HCT116 (cell line): Measurements from ENCODE around the gene PSTPIP1. TPM values are rescaled to one million over a fixed set of nuclear protein-coding genes. Genes with fewer than 3 reads are reported as not detected.

Source experiments
- ATAC-seq: fragments of 200-7000 bp; cut with Tn5 transposase; 2 replicates; pipeline ENCODE4 v1.9.1; 2020; ENCODE audit warnings: mild to moderate bottlenecking, moderate library complexity
- BruUV-seq: library from RNA; stranded (reverse); fragments of 400-500 nt; replicated peaks from 2 replicates; lab custom pipeline; 2021; lab: Mats Ljungman, UMichigan
- CTCF ChIA-PET: fragments of 300-600 bp; sonication (Branson Sonifier 250); formaldehyde crosslinking; loops from one replicate; lab custom pipeline; 2021; ENCODE audit warnings: antibody characterized with exemption; lab: Charles Lee
- POLR2A ChIA-PET: fragments of 300-600, 350-600 bp; sonication (Branson Sonifier 250); formaldehyde crosslinking; loops from one replicate; lab custom pipeline; 2021; ENCODE audit warnings: antibody characterized with exemption; lab: Charles Lee
- RAD21 ChIA-PET, 2 experiments: fragments of 300-600 bp; sonication (Branson Sonifier 250); formaldehyde crosslinking; loops; one replicate each; lab custom pipeline; 2023; ENCODE audit warnings: low total read pairs in 2 of 2; ENCODE audit not compliant: uncharacterized antibody in 2 of 2, unreplicated experiment in 2 of 2, low non-redundant PET in 1 of 2; lab: Charles Lee
- DNase-seq: peaks from one replicate; pipeline ENCODE4 v3.0.0-alpha.2; 2010; ENCODE audit warnings: low read depth, low spot score
- H2AFZ ChIP-seq: fragments of 200-600 bp; shearing (Covaris generic), sonication (generic); 2 replicates; pipeline ENCODE4 v1.6.1; 2017; ENCODE audit warnings: low read depth, mixed run types, mixed read lengths, antibody characterized with exemption, low read length; ENCODE audit not compliant: poor library complexity, severe bottlenecking
- H3K27ac ChIP-seq: 2 replicates; pipeline ENCODE4 v1.5.1; 2012; ENCODE audit warnings: low read depth, low read length
- H3K27me3 ChIP-seq: fragments of 200-600 bp; sonication (generic); 2 replicates; pipeline ENCODE4 v1.6.1; 2016; ENCODE audit warnings: mixed run types, low read length, mixed read lengths; ENCODE audit not compliant: insufficient read depth
- H3K36me3 ChIP-seq, 2 experiments: fragments of 200-500 bp in 1 of 2; fragments of 200-600 bp in 1 of 2; sonication (Bioruptor generic) in 1 of 2; sonication (generic) in 1 of 2; 2 replicates each; pipeline versions ENCODE4 v1.5.1 to v1.6.1; 2014 to 2016; ENCODE audit warnings: low read length in 2 of 2, inconsistent platforms in 1 of 2, mixed read lengths in 1 of 2, mixed run types in 1 of 2; ENCODE audit not compliant: insufficient read depth in 2 of 2, control insufficient read depth in 1 of 2
- H3K4me1 ChIP-seq, 2 experiments: fragments of 200-600 bp in 1 of 2; sonication (generic) in 1 of 2; 2 replicates each; pipeline versions ENCODE4 v1.5.1 to v1.6.1; 2012 to 2017; ENCODE audit warnings: low read length in 2 of 2, inconsistent platforms in 1 of 2, mild to moderate bottlenecking in 1 of 2, mixed read lengths in 1 of 2, mixed run types in 1 of 2, moderate library complexity in 1 of 2; ENCODE audit not compliant: insufficient read depth in 2 of 2, control insufficient read depth in 1 of 2
- H3K4me2 ChIP-seq: fragments of 200-600 bp; sonication (generic); 2 replicates; pipeline ENCODE4 v1.6.1; 2017; ENCODE audit warnings: mixed run types, low read length, mixed read lengths
- H3K4me3 ChIP-seq, 2 experiments: fragments of 200-600 bp in 1 of 2; sonication (generic) in 1 of 2; replicated peaks in 1 of 2; 2 replicates each; pipeline ENCODE4 v1.5.1; 2011 to 2016; ENCODE audit warnings: low read length in 2 of 2, control low read depth in 1 of 2, low read depth in 1 of 2, mild to moderate bottlenecking in 1 of 2, mixed read lengths in 1 of 2, mixed run types in 1 of 2
- H3K79me2 ChIP-seq: fragments of 200-600 bp; sonication (generic); 2 replicates; pipeline ENCODE4 v1.6.1; 2017; ENCODE audit warnings: mild to moderate bottlenecking, mixed run types, low read length, moderate library complexity, mixed read lengths; ENCODE audit not compliant: insufficient read depth
- H3K9ac ChIP-seq: fragments of 200-600 bp; sonication (generic); 2 replicates; pipeline ENCODE4 v1.6.1; 2016; ENCODE audit warnings: low read length, mixed read lengths
- H3K9me2 ChIP-seq: fragments of 200-600 bp; sonication (generic), shearing (Covaris generic); 2 replicates; pipeline ENCODE4 v1.6.1; 2017; ENCODE audit warnings: mixed run types, mild to moderate bottlenecking, moderate library complexity; ENCODE audit not compliant: insufficient read depth
- H3K9me3 ChIP-seq, 2 experiments: fragments of 200-500 bp in 1 of 2; fragments of 200-600 bp in 1 of 2; sonication (Bioruptor generic) in 1 of 2; sonication (generic) in 1 of 2; 2 replicates each; pipeline ENCODE4 v1.6.1; 2014 to 2017; ENCODE audit warnings: low read length in 2 of 2, mixed read lengths in 2 of 2, inconsistent platforms in 1 of 2, low read depth in 1 of 2, mild to moderate bottlenecking in 1 of 2, mixed run types in 1 of 2, moderate library complexity in 1 of 2; ENCODE audit not compliant: control insufficient read depth in 1 of 2, insufficient read depth in 1 of 2
- H4K20me1 ChIP-seq: fragments of 200-600 bp; sonication (generic), shearing (Covaris generic); 2 replicates; pipeline ENCODE4 v1.6.1; 2017; ENCODE audit warnings: mixed run types, mild to moderate bottlenecking, moderate library complexity; ENCODE audit not compliant: insufficient read depth
- ATF3 ChIP-seq: IDR thresholded peaks from 2 replicates; pipeline ENCODE4 v1.6.1; 2012
- CBX3 ChIP-seq: IDR thresholded peaks from 2 replicates; pipeline ENCODE4 v1.6.1; 2012; ENCODE audit warnings: low read depth
- CEBPB ChIP-seq: IDR thresholded peaks from 2 replicates; pipeline ENCODE4 v1.6.1; 2012; ENCODE audit warnings: low read depth
- EGR1 ChIP-seq: IDR thresholded peaks from 2 replicates; pipeline ENCODE4 v1.6.1; 2012; ENCODE audit warnings: low read depth
- EZH2 ChIP-seq: fragments of 200-600 bp; sonication (generic); IDR thresholded peaks from 2 replicates; pipeline ENCODE4 v1.6.1; 2017; ENCODE audit warnings: antibody characterized with exemption, mixed run types
- EZH2phosphoT487 ChIP-seq: fragments of 200-600 bp; IDR thresholded peaks from 2 replicates; pipeline ENCODE4 v1.6.1; 2018; ENCODE audit warnings: antibody characterized with exemption, borderline replicate concordance
- FOSL1 ChIP-seq: IDR thresholded peaks from 2 replicates; pipeline ENCODE4 v1.6.1; 2012; ENCODE audit warnings: low read depth
- JUND ChIP-seq: IDR thresholded peaks from 2 replicates; pipeline ENCODE4 v1.6.1; 2012
- POLR2AphosphoS5 ChIP-seq: IDR thresholded peaks from 2 replicates; pipeline ENCODE4 v1.6.1; 2011; ENCODE audit warnings: mild to moderate bottlenecking, low read depth, low read length, moderate library complexity
- REST ChIP-seq: IDR thresholded peaks from 2 replicates; pipeline ENCODE4 v1.6.1; 2012; ENCODE audit warnings: low read depth
- SIN3A ChIP-seq: IDR thresholded peaks from 2 replicates; pipeline ENCODE4 v1.6.1; 2012; ENCODE audit warnings: low read depth
- SP1 ChIP-seq: IDR thresholded peaks from 2 replicates; pipeline ENCODE4 v1.6.1; 2012; ENCODE audit warnings: low read depth
- SRF ChIP-seq: IDR thresholded peaks from 2 replicates; pipeline ENCODE4 v1.6.1; 2012; ENCODE audit warnings: low read depth
- YY1 ChIP-seq: IDR thresholded peaks from 2 replicates; pipeline ENCODE4 v1.6.1; 2011; ENCODE audit warnings: low read length, low read depth, moderate library complexity, mild to moderate bottlenecking; ENCODE audit not compliant: insufficient replicate concordance; ENCODE audit errors: extremely low read depth
- ZNF274 ChIP-seq: fragments of 200-500 bp; sonication (Bioruptor generic); IDR thresholded peaks from 2 replicates; pipeline ENCODE4 v1.6.1; 2014; ENCODE audit warnings: mild to moderate bottlenecking, low read depth, low read length, inconsistent platforms
- intact Hi-C: fragments of 100-400 bp; cut with micrococcal nuclease; formaldehyde crosslinking; loops from 2 replicates; pipeline ENCODE4 v1.10.0; 2022
- total RNA-seq: library from RNA; stranded (reverse); gene quantifications from one replicate; pipeline ENCODE4 v1.2.1, GENCODE V29; 2021; ENCODE audit not compliant: unreplicated experiment

Gene PSTPIP1
- total RNA-seq, 1 experiment from 2014 or later = 0.79 TPM

GRCh38 chr15:76993114-76993725 lies 1.7 kb upstream of the PSTPIP1 start:
- no peak overlapping the region for H3K9ac ChIP-seq
- no peaks in the 10 kb centered on the region for H3K27me3 ChIP-seq
- no peaks in the 10 kb centered on the region for H3K4me1 ChIP-seq
- H3K4me2 ChIP-seq = no peak overlapping the region
- ATAC-seq (no peak), DNase-seq (no peak)
- H4K20me1 ChIP-seq = no peaks in the 10 kb centered on the region
- no peaks in the 10 kb centered on the region for H3K9me3 ChIP-seq
- no TSS peak for BruUV-seq
- H3K79me2 ChIP-seq = no peaks in the 10 kb centered on the region
- TF ChIP-seq REST = no peak
- no peak for TF ChIP-seq ZNF274
- no peak for TF ChIP-seq POLR2AphosphoS5
- TF ChIP-seq JUND = no peak
- TF ChIP-seq SRF = no peak
- TF ChIP-seq YY1 = no peak
- no peak for TF ChIP-seq SP1
- TF ChIP-seq EZH2phosphoT487 = no peak
- TF ChIP-seq SIN3A = no peak
- no peak for TF ChIP-seq CEBPB
- TF ChIP-seq EZH2 = no peak
- no peak for TF ChIP-seq CBX3
- TF ChIP-seq EGR1 = no peak
- TF ChIP-seq ATF3 = no peak
- no peak for TF ChIP-seq FOSL1
- H3K36me3 ChIP-seq = no peaks in the 10 kb centered on the region
- POLR2A ChIA-PET = no interaction called here
- no peaks in the 10 kb centered on the region for H3K9me2 ChIP-seq
- H2AFZ ChIP-seq = no peak overlapping the region
- H3K4me3 ChIP-seq = no peak overlapping the region
- intact Hi-C loops = no loop called here
- RAD21 ChIA-PET = no interaction called here
- no peak overlapping the region for H3K27ac ChIP-seq
- CTCF ChIA-PET = no interaction called here
